ENCODE measurements around the gene FAM50A.
A peak's percentile ranks its signal among the peaks of the same experiment; 100 is the strongest.

The FAM50A gene

GRCh38 chrX:154466907-154467306 lies 23.0 kb downstream of the FAM50A start:
- DNase-seq, result no peak

DNA sequence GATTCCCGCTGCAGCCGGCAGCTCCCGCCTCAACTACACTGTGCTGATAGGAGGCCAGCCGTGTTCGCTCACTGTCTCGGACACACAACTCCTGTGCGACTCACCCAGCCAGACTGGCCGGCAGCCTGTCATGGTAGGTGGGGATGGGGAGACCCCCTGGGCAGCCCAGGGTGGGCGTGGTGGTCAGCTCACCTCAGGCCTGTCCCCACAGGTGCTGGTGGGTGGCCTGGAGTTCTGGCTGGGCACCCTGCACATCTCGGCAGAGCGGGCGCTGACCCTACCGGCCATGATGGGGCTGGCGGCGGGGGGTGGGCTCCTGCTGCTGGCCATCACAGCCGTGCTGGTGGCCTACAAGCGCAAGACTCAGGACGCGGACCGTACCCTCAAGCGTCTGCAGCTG lies 23.6 kb downstream of the FAM50A start:
- no peak for DNase-seq

DNA sequence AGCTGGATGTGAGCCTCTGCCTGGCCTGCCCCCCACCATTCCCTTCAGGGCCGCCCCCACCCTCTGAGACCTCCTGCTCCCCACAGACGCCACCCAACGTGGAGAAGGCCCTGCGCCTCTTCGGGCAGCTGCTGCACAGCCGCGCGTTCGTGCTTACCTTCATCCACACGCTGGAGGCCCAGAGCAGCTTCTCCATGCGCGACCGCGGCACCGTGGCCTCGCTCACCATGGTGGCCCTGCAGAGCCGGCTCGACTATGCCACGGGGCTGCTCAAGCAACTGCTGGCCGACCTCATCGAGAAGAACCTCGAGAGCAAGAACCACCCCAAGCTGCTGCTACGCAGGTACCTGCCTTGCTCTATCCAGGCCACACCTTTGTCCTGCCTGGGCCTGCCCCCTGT lies 24.3 kb downstream of the FAM50A start:
- no peak for DNase-seq

DNA sequence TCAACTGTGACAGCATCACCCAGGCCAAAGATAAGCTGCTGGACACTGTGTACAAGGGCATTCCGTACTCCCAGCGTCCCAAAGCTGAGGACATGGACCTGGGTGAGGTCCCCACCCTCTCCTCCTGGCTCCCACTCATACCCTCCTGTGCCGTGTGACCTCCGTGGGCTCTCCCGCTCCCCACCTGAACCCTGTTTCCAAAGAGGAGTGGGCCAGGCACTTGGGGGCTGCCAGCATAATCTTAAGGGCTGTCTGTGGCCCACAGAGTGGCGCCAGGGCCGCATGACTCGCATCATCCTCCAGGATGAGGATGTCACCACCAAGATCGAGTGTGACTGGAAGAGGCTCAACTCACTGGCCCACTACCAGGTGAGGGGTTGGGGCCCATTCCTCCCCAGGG lies 25.2 kb downstream of the FAM50A start:
- no peak for DNase-seq

DNA sequence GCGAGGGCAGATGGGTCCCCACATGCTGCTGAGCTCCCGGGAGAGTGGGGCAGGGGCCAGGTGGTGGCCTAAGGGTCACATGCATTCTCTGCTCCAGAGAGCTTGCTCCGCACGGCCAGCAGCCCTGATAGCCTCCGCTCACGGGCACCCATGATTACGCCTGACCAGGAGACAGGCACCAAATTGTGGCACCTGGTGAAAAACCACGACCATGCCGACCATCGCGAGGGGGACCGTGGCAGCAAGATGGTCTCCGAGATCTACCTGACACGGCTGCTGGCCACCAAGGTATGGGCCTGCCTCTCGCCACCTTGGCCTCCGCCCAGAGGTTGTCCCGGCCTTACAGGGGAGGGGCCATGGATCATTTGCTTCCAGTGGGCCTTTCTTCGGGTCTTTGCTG lies 25.9 kb downstream of the FAM50A start:
- DNase-seq, result no peak

DNA sequence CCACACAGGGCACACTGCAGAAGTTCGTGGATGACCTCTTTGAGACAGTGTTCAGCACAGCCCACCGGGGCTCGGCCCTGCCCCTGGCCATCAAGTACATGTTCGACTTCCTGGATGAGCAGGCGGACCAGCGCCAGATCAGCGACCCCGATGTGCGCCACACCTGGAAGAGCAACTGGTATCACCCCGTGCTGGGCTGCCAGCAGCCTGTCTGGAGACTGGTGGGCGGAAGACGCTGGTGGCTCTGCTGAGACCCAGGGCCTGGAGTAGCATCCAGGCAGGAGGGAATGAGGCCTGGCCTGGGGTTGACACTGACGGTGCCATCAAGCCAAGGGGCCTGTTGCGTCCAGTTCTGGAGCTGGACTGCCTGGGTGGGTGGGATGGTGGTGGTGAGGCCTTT lies 26.5 kb downstream of the FAM50A start:
- DNase-seq, result no peak

GRCh38 chrX:154470914-154471568 lies 27.1 kb downstream of the FAM50A start:
- DNase-seq, result no peak

GRCh38 chrX:154471839-154472684 lies 28.1 kb downstream of the FAM50A start:
- no peak for DNase-seq

GRCh38 chrX:154472685-154473632 lies 29.0 kb downstream of the FAM50A start:
- DNase-seq, result no peak

DNA sequence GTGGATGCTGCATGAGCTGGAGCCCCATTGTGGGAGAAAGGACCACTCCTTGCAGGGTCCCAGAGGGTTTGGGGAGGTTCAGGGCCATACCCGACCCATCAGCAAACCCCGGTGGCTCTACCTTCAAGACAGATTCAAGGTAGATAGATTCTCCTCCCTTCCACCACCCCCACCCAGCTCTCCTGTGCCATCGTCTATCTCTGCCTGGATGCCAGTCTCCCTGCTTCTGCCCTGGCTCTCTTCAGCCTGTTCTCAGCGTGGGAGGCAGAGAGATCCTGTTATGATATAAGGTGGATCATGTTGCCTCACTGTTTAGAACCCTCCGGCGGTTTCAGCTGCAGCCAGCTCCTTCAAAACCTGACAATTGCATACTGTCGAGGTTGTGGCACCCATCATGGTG lies 29.7 kb downstream of the FAM50A start:
- no peak for DNase-seq

DNA sequence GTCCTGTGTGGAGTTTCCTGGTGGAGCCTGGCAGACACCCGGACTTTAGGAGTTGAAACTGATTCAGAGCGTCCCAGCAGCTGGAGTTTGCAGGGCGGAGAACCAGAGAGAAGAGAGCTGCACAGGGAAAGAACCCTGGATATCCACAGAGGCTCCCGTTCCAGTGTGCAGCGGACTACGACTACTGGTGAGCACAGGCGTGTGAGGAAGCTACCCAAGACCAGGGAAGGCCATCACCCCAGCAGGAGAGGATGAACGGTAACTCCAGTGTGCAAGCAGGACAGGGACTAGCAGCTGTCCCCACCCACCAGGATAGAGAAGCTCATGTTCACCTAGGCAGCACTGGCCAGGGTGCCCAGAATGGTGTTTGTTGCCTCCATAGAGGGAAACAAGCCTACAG lies 32.9 kb downstream of the FAM50A start:
- DNase-seq, result no peak

GRCh38 chrX:154477891-154478477 lies 34.0 kb downstream of the FAM50A start:
- no peak for DNase-seq

GRCh38 chrX:154478728-154479622 lies 35.0 kb downstream of the FAM50A start, which contains the start of gene LAGE3:
TSS of gene LAGE3 (minus strand) at chrX:154479281. CDS start at chrX:154478915, 366 bp downstream.
- DNase-seq, result peak; percentile 93

DNA sequence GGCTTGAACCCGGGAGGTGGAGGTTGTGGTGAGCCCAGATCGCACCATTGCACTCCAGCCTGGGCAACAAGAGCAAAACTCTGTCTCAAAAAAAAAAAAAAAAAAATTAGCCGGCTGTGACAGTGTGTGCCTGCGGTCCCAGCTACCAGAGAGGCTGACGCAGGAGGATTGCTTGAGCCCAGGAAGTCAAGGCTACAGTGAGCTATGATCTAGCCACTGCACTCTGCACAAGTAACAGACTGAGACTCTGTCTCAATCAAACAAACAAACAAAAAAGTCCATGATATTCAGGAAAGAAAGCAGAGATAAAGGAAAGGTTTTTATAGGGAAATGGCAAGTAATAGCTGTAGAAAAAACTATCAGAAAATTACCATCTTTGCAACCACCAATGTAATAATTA lies 37.3 kb downstream of the FAM50A start:
- DNase-seq, result no peak

DNA sequence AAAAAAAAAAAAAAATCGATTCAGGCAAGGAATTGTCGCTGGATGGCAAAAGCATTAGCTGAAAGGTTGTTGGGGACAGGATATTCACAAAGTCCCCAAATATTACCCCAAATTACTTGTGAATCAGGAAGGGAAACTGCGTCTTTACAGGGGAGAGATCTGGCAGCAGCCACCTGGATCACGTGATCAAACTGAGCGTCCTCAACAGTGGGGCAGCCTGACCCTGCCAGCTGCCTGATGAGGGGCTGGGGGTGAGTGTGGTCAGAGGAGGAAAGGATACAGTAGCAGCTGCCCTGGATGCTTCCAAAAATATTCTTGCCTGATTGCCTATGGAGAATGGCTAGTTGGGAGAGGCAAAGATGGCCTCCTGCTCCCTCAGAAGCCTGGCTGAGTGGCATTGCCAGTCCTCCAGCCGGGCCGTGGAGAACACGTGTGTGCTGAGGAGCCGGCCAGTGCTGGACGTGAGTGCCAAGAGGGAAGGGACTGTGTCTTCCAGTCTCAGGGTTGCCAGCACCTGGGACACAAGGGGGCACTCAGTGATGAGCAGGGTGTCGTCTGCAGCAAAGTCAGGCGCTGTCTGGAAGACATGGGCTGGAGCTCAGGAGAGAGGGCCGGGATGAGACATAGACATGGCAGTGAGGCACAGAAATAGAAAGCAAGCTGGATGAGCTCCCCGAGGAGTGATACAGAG lies 38.1 kb downstream of the FAM50A start:
- DNase-seq, result no peak

DNA sequence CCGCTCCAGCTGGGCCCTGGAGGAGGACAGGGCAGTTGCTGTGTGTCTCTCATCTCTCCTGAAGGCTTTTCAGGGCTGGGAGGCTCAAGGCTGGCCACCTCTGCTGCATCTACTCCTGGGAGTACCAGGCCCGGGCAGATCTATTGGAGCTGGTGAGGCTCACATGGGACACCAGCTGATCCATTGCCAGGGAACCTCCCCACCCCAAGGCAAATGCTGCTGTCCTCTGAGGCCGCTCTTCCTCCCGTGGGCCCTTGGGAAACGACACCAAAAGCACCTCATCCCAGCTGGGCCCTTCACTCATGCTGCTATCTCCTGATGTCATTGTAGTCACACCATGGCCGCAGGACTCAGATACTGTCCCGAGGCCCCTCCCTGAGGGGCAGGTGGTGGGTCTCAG lies 38.8 kb downstream of the FAM50A start:
- DNase-seq, result no peak

GRCh38 chrX:154483325-154483724 lies 39.4 kb downstream of the FAM50A start:
- no peak for DNase-seq

DNA sequence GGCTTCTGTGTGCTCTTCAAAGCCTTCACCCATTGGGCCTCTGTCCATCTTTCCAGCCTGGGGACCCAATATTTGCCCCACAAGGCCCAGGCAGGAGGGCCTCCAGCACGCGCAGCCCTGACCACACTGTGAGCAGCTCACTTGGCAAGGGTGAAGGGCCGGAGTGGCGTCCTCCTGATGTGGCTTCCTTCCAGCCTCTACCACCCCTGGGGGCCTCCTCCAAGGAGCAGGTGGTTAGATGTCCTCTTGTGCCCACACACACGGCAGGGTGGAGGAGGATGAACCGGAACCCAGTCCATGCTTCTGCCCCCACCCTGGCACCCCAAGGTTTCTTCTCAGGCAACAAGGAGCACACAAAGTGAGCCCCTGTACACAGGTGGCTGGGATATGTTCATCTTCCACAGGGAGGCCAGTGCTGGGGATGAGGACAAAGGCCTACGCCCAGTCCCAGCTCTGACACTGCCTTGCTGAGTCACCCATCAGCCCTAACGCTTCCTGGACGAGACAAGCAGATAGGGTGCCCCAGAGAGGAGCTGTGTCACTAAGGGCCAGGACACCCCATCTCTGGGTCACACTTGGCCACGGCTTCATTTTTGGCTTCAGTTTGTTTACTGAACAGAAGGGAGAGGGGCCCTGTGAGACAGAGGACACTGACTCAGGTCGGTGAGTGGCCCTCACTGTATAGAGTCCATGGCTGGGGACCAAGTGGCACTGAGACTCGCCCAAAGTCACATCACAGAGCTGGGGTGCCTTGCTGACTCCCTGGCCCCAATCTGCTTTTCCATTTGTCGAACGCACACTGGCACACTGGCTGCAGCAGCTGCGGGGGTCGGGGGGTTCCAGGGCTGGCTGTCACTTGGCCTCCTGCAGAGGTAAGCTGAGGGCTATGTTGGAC lies 40.6 kb downstream of the FAM50A start:
- no peak for DNase-seq

GRCh38 chrX:154485150-154486051 lies 41.5 kb downstream of the FAM50A start:
- DNase-seq, result no peak

Measured in activated T-cell treated with anti-CD3 and anti-CD28 coated beads for 4 hours (primary cell).